ENCODE data around the gene CFD. TPM values are rescaled to one million over a fixed set of nuclear protein-coding genes. Genes with fewer than 3 reads are reported as not detected.

The CFD gene
- 70.6 and 164 TPM in 2 replicates for total RNA-seq

DNA sequence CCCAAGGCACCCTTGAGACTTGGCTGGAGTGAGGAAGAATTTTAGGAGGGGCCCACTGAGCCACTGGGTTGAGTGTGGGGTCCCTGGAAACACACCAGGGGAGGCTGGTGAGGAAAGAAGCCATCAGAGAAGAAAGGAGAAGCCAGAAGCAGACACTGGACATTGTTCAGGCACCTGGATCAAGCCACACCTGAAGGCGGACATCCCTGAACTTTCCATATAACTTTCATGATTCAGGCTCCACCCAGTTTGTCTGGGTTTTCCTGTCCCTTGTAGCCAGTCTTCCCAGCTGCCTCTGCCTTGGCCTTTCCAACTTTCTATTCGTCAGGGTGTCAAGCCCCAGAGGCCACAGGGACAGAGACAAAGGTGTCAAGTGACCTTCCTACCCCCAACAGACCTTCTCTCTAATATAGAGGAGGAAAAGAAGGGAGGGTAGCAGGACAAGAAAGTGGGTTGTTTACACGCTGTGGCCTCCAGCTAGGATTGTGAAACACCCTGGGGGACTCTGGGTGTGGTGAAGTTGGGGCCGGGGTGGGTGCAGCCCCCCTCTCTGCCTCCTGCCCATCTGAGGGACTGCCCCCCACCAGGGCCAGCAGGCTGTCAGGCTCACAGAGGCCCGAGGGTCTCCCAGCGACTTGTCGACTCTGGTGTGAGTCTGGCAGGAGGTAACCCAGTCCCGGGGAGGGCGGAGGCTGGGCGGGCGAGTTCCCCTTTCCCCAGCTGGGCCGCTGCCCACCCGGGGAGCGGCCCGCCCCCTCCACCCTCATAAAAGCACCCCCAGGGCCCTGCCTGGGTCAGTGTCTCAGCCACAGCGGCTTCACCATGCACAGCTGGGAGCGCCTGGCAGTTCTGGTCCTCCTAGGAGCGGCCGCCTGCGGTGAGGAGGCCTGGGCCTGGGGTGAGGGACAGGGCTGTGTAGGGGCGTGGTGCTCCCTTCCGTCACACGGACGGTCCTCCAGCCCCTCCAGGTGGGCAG lies at the start of gene CFD:
CFD (plus strand) TSS at position 797 of the 976 bp plus-strand sequence; CDS start at position 823, 26 bp downstream.

DNA sequence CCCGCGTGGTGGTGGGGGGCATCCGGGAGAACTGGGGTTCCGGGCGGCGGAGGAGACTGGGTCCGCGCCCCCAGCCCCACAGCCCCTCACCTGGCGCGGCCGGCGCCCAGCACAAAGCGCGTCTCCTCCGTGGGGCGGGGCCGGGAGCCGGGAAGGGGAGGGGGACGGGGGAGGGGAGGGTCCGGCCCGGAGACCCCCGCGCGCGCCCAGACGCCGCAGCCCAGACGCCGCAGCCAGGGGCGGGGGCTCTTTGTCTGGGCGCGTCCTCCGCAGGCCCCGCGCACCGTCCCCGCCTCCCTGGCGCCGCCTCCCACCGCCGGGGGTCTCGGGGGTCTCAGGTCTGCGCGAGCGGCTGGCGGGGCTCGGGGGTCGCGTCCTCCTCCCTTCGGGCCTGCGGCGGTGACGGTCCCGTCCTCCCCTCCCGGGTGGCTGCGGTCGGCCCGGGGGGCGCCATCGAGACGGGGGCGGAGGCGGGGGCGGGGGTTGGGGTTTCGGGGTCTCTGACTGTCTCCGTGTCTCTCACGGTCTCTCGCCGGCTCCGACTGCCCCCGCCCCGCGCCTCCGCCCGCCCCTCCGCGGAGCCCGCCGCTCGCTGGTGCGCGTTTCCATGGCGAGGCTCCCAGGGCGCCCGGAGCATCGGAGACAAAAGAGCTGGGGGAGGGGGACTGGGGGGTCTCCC lies 37.5 kb upstream of the CFD start, which contains the start of gene PLPPR3:
PLPPR3 (minus strand) TSS at position 131 of the 679 bp plus-strand sequence. CDS start 396 bp downstream, outside the sequence.

DNA sequence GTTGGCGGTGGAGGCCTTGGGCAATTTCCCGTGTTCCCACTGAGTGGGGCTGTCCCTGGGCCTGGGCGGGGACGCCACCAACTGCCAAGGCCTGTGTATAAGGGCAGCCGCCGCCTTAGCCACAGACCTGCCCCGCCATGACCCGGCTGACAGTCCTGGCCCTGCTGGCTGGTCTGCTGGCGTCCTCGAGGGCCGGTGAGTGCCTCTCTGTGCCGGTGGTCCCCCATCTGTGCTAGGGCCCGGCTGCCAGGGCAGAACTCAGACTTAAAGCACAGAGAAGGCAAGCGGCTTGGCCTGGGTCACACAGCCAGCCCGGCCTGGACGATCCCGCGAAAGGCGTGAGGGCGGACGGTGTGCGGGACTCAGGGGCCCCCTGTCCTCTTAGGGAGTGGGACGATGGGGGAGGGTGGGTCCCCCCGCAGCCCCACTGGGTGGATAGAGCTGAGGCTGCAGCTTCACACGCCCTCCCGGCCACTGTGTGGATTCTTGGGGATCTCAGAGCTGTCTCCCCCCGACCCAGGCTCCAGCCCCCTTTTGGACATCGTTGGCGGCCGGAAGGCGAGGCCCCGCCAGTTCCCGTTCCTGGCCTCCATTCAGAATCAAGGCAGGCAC lies 31.6 kb upstream of the CFD start, which contains the start of gene AZU1:
AZU1 (plus strand) TSS at position 128 of the 612 bp plus-strand sequence; CDS start at position 138, 10 bp downstream.

DNA sequence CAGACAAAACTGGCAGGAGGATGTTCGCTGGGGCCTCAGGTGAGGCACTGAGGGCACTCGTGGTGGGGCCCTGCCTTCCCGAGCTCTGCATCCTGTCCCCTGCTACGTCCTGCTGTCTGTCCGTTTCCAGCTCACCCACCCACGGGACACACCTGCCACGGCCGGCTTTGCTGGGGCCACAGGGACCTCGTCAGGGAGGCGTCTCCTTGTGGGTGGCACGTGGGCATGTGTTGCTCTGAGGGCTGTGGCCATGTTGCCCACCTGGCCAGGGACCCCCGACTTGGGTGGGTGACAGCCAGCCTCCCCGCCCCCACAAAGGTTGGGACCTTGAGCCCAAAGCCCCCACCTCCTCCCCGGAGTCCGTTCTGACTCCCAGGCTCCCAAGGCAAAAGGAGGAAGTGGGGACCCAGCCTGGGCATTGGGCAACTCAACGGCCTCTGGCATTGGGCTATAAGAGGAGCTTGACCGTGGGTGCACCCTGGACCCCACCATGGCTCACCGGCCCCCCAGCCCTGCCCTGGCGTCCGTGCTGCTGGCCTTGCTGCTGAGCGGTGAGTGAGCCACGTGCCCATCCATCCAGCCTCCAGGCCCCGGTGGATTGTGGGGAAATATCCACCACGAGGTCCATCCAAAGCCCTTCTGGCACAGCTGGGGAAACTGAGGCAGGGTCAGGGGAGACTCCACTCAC lies 18.8 kb upstream of the CFD start, which contains the start of gene PRTN3:
PRTN3 (plus strand) TSS at position 481 of the 688 bp plus-strand sequence; CDS start at position 491, 10 bp downstream.

DNA sequence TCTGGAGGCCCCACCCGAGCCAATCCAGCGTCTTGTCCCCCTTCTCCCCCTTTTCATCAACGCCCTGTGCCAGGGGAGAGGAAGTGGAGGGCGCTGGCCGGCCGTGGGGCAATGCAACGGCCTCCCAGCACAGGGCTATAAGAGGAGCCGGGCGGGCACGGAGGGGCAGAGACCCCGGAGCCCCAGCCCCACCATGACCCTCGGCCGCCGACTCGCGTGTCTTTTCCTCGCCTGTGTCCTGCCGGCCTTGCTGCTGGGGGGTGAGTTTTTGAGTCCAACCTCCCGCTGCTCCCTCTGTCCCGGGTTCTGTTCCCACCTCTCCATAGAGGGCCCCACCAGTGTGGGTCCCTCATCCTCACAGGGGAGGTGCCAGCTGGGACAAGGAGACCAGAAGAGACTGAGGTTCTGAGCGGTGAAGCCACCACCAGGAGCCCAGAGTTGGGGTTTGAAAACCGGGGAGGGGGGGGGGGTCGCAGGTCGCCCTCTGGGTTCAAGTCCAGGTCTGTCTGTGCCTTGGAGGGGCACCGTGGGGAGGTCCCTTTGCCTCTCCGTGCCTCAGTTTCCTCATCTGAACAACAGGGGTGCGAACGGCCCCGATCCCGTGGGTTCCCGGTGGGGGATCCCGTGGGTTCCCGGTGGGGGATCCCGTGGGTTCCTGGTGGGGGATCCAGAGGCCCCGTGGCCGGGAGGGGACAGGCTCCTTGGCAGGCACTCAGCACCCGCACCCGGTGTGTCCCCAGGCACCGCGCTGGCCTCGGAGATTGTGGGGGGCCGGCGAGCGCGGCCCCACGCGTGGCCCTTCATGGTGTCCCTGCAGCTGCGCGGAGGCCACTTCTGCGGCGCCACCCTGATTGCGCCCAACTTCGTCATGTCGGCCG lies 7.1 kb upstream of the CFD start, which contains the start of gene ELANE:
ELANE (plus strand) TSS at position 168 of the 878 bp plus-strand sequence; CDS start at position 194, 26 bp downstream.

DNA sequence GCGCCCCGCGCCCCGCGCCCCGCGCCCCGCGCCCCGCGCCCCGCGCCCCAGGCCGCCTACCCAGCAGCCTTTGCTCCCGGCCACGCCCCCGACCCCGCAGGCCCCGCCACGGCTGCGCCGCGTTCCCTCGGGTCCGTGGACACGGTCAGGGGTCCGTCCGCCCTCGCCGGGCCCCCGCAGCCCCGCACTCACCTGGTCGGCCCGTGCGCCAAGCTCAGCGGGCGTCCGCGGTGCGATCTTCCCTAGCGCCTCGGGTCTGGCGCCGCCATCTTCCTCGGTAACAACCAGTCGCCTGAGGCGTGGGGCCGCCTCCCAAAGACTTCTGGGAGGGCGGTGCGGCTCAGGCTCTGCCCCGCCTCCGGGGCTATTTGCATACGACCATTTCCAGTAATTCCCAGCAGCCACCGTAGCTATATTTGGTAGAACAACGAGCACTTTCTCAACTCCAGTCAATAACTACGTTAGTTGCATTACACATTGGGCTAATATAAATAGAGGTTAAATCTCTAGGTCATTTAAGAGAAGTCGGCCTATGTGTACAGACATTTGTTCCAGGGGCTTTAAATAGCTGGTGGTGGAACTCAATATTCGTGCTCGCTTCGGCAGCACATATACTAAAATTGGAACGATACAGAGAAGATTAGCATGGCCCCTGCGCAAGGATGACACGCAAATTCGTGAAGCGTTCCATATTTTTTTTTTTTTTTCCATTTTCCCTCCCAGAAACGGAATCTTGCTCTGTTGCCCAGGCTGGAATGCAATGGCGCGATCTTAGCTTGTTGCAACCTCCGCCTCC lies 33.6 kb downstream of the CFD start, which contains the start of the genes MED16 and RNU6-9:
MED16 (minus strand) TSS at position 294 of the 796 bp plus-strand sequence. CDS start 2,056 bp downstream, outside the sequence.
RNU6-9 (plus strand) TSS at position 591 of the 796 bp plus-strand sequence.

Other genes starting within 250 kb of the CFD start
- 14.3 and 21.5 TPM in 2 replicates for gene POLRMT, start 226.1 kb upstream of the CFD start, total RNA-seq
- not detected in 2 replicates for gene FGF22, start 219.8 kb upstream of the CFD start, total RNA-seq
- 63.5 and 64.1 TPM in 2 replicates for gene RNF126, start 196.4 kb upstream of the CFD start, total RNA-seq
- gene FSTL3, start 183.3 kb upstream of the CFD start, total RNA-seq, result 59.1 and 82.9 TPM in 2 replicates
- gene PRSS57, start 164.2 kb upstream of the CFD start, total RNA-seq, result not detected in 2 replicates
- gene PALM, start 150.7 kb upstream of the CFD start, total RNA-seq, result 50.1 and 56.9 TPM in 2 replicates
- not detected in 2 replicates for gene MISP, start 108.6 kb upstream of the CFD start, total RNA-seq
- gene PTBP1, start 62.2 kb upstream of the CFD start, total RNA-seq, result 190 and 240 TPM in 2 replicates
- 0.36 and 2.1 TPM in 2 replicates for gene PLPPR3, start 37.7 kb upstream of the CFD start, total RNA-seq
- not detected in 2 replicates for gene AZU1, start 31.8 kb upstream of the CFD start, total RNA-seq
- gene PRTN3, start 18.7 kb upstream of the CFD start, total RNA-seq, result 0.16 TPM in 1 of 2 replicates, not detected in the other
- 2.4 and 6.9 TPM in 2 replicates for gene ELANE, start 7.4 kb upstream of the CFD start, total RNA-seq
- gene MED16, start 33.5 kb downstream of the CFD start, total RNA-seq, result 25.8 and 35.2 TPM in 2 replicates
- gene RNU6-9, start 33.8 kb downstream of the CFD start, total RNA-seq, result not detected in 2 replicates
- gene R3HDM4, start 53.6 kb downstream of the CFD start, total RNA-seq, result 61.7 and 64.3 TPM in 2 replicates
- gene KISS1R, start 57.7 kb downstream of the CFD start, total RNA-seq, result not detected in 2 replicates
- 7.9 and 10.5 TPM in 2 replicates for gene ARID3A, start 66.4 kb downstream of the CFD start, total RNA-seq
- 25.1 and 37.9 TPM in 2 replicates for gene WDR18, start 124.7 kb downstream of the CFD start, total RNA-seq
- 0.54 and 0.97 TPM in 2 replicates for gene GRIN3B, start 140.8 kb downstream of the CFD start, total RNA-seq
- gene TMEM259, start 161.5 kb downstream of the CFD start, total RNA-seq, result 140 and 146 TPM in 2 replicates
- gene RNU6-2, start 161.9 kb downstream of the CFD start, total RNA-seq, result not detected in 2 replicates
- gene CNN2, start 166.9 kb downstream of the CFD start, total RNA-seq, result 177 and 287 TPM in 2 replicates
- 4.5 and 5.8 TPM in 2 replicates for gene ABCA7, start 180.4 kb downstream of the CFD start, total RNA-seq
- gene ARHGAP45, start 207.5 kb downstream of the CFD start, total RNA-seq, result 4.9 and 8.1 TPM in 2 replicates
- gene POLR2E, start 235.7 kb downstream of the CFD start, total RNA-seq, result 198 and 220 TPM in 2 replicates
- 486 and 619 TPM in 2 replicates for gene GPX4, start 244.3 kb downstream of the CFD start, total RNA-seq